ENCODE results near the gene SIX2.

GRCh38 chr2:44955593-44956392 lies 53.5 kb downstream of the SIX2 start:
- TF ChIP-seq POLR2A (IDR thresholded peaks at IDR 0.05; ENCODE audit: low read depth, low read length) = no peak
- no peak for TF ChIP-seq POLR2AphosphoS5 (IDR thresholded peaks at IDR 0.05; ENCODE audit: low read depth, low read length)
